LNCaP clone FGC (cell line): ENCODE data around the gene GRIA1.

ENCODE experiments used
- DNase-seq: peaks from one replicate; pipeline ENCODE4 v3.0.0-alpha.2; 2011; ENCODE audit warnings: low read depth
- H3K4me3 ChIP-seq: 2 replicates; pipeline ENCODE4 v1.5.1; 2011; ENCODE audit warnings: mild to moderate bottlenecking, low read depth, low read length, control low read depth
- CTCF ChIP-seq: IDR thresholded peaks from 2 replicates; pipeline ENCODE4 v1.5.1; 2012; ENCODE audit warnings: mild to moderate bottlenecking; ENCODE audit not compliant: control insufficient read depth, insufficient read depth; ENCODE audit errors: extremely low read depth

Gene GRIA1

GRCh38 chr5:153752890-153753289 lies 262.4 kb downstream of the GRIA1 start:
- H3K4me3 ChIP-seq: no peak overlapping the region
- DNase-seq: no peak
- TF ChIP-seq CTCF: no peak

- TF ChIP-seq CTCF: no peak
- no peak for DNase-seq
- H3K4me3 ChIP-seq: no peak overlapping the region
These were observed 263.4 kb downstream of the GRIA1 start for GRCh38 chr5:153753645-153754432.

DNA sequence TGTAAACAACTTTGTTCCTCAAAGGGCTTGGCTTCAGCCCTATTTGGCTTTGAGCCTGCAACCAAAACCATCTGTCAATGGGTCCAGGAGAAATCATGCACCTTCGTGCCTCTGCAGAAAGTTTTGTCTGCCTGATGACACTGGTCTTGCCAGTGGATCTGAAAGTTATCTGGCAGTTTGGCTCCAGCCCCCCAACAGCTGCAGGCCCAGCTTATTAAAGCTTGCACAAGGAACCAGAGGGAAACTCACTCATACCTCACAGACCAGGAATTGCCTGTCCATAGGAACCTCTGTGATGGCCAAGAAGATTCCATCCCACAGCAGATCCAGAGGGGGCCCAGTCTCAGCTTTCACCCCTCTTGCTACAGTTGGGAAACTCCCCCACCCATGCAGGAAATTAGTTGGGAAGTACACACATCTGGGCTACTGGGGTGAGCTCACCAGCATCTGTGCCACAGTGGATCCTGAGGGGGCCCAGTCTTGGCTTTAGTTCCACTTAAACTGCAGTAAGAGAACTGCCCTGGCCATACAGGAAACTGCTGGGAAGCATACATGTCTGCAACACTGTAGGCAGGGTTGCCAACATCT lies 265.5 kb downstream of the GRIA1 start:
- no peak for TF ChIP-seq CTCF
- H3K4me3 ChIP-seq: no peak overlapping the region
- DNase-seq: no peak

DNA sequence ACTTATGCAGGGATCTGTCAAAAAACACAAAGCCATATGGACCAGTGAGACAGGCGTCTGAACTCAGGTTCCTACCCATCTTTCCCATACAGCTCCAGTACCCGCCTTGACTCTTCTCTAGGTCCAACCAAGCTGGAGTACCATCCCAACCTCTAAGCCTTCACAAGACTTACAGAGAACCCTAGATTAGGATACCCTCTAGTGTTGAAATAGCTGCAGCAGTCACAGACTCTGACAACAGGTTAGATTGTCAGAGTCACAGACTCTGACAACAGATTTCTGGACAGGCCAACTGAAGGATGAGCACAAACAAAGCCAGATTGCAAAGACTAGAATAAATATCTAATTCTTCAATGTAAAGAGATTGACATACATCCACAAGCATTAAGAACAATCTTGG lies 266.1 kb downstream of the GRIA1 start:
- TF ChIP-seq CTCF: peak; percentile 38; the same call in 1 of the 2 replicates
- DNase-seq: no peak
- H3K4me3 ChIP-seq: no peak overlapping the region

- no peak overlapping the region for H3K4me3 ChIP-seq
- TF ChIP-seq CTCF: no peak
- DNase-seq: no peak
These were observed 275.5 kb downstream of the GRIA1 start for GRCh38 chr5:153765987-153766386.

DNA sequence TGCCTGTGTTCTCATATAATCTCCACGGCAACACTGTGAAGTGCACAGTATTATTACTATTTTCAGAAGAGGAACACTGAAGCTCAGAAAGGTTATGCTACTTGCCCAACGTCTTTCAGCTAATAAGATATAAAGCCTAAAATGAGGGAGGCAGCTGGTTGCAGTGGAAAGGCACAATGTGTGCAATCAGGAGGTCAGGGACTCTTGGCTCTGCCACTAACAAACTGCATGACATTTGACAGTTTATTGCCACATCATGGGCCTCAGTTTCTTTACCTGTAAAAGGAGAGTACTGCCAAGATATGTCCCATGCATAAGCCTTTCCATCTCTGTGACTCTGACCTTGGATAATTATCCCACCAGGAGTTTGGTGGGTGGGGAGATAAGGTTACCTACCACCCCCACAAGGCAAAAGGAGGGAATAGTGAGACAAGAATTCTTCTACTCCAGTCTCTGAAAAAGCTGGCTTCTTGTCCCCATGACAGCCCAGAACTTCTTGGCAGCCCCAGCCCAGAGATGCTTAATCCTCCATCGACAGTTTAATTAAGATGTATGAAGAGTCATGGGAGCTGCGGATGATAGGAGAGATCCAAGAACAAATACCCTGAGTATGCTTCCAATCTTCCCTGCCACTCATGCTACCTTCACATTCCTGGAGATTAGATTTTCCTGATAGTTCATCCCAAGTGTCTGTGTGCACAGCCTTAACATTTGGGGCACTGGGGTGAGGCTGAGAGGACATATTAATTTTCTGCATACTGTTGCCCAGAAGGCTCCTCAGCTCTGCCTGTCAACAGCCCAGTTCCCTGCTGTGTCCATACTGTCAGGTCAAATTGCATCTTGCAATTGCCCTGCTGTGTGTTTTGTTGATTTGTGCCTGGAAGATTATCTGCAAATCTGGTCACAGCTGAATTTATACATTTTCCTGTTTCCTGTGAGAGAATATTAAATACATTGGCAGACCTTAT lies 277.0 kb downstream of the GRIA1 start:
- TF ChIP-seq CTCF: no peak
- no peak for DNase-seq
- H3K4me3 ChIP-seq: no peak overlapping the region
